BLaER1 (cell line): ENCODE measurements around the gene WDFY1.

ENCODE experiments used
- H3K27ac ChIP-seq: shearing (Covaris generic); formaldehyde crosslinking; 2 replicates; pipeline ENCODE4 v1.8.1; 2022
- H3K27me3 ChIP-seq: shearing (Covaris generic); formaldehyde crosslinking; 2 replicates; pipeline ENCODE4 v1.8.1; 2022
- H3K36me3 ChIP-seq: shearing (Covaris generic); formaldehyde crosslinking; 2 replicates; pipeline ENCODE4 v1.8.1; 2022
- H3K4me1 ChIP-seq: shearing (Covaris generic); formaldehyde crosslinking; 2 replicates; pipeline ENCODE4 v1.8.1; 2022
- H3K4me2 ChIP-seq: shearing (Covaris generic); formaldehyde crosslinking; 2 replicates; pipeline ENCODE4 v1.8.1; 2022
- H3K4me3 ChIP-seq: shearing (Covaris generic); formaldehyde crosslinking; 2 replicates; pipeline ENCODE4 v1.8.1; 2022
- H3K9ac ChIP-seq: shearing (Covaris generic); formaldehyde crosslinking; 2 replicates; pipeline ENCODE4 v1.8.1; 2022
- H3K9me3 ChIP-seq: shearing (Covaris generic); formaldehyde crosslinking; 2 replicates; pipeline ENCODE4 v1.8.1; 2022
- H4K20me1 ChIP-seq: shearing (Covaris generic); formaldehyde crosslinking; 2 replicates; pipeline ENCODE4 v1.8.1; 2022
- Cebpa-rat ChIP-seq: shearing (Covaris generic); IDR thresholded peaks from 2 replicates; pipeline ENCODE4 v1.8.1; 2022

Gene WDFY1

DNA sequence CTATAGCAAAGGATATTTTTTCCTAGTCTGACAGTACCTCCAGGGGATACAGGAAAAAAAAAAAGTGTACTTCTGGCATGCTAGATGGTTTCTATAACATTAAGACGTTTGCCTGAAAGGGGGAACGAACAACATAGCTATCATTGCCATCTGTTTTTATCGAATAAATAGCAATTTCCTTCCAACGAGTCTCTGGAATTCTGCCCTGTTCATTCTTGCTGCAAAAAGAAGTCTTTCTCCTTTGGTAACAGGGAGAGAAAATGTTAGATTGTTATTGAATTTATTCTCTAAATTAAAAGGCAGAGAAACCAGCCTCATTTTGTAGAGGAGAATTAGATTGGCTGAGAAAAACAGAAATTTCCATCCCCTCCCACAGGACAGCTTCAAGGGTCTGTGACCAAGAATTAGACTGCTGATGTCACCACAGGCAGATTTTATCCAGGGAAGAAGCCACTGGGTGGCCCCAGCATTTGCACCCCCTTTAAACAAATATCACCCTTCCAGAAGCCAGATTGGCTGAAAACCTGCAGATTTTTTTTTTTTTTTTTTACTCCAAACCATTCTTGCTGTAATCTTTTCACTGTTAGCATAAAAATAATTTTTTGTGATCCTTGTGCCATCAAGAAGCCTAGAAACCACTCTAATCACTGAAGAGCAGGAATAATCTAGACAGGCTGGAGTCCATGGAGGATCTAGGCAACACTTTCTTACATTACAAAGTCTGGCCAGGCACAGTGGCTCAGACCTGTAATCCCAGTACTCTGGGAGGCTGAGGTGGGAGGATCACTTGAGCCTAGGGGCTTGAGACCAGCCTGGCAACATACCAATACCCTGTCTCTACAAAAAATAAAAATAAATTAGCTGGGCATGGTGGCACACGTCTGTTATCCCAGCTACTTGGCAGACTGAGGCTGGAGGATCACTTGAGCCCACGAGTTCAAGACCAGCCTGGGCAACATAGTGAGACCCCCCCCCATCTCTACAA, 12.0 kb downstream of the WDFY1 start:
- Histone ChIP-seq H3K36me3 (peaks cover 15% of the 10 kb centered on the region), H3K9me3 (peaks cover 9% of the 10 kb centered on the region), H3K4me1 (peaks cover 14% of the 10 kb centered on the region; the same call in 1 of the 2 replicates), H3K27me3 (no peaks in the 10 kb centered on the region), H3K9ac (no peak overlapping the region), H4K20me1 (peaks cover 35% of the 10 kb centered on the region), H3K4me3 (no peak overlapping the region), H3K27ac (no peak overlapping the region), H3K4me2 (no peak overlapping the region)
- no peak for TF ChIP-seq Cebpa-rat

DNA sequence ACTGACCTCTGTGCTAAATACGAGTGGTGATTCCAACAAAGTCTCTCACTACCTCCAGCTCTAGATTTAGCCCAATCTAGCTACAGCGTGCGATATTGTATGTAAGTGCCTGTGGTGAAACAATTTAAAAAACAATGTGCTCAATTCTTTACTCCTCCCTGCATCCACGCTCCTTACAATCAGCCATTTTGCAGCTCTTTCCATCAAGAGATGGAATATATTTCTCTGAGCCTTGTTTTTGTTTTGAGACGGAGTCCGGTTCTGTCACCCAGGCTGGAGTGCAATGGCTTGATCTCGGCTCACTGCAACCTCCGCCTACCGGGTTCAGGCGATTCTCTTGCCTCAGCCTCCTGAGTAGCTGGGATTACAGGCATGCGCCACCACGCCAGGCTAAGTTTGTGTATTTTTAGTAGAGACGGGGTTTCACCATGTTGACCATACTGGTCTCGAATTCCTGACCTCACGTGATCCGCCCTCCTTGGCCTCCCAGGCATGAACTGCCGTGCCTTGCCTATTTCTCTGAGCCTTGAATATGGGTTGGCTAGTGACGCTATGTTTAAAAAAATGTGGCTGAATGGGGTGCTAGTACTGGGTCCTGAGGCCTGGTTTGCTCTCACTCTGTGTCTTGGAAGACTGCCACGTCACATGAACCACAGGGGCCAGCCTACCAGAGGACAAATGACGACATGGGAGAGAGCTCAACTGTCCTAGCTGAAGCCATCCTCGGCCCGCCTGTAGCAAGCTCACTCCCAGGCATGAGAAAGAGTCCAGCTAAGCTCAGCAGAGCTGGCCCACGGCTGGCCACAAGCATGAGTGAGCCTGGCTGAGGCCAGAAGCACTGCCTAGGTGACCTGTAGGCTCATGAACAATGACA, 14.8 kb downstream of the WDFY1 start:
- no peak overlapping the region for H3K9ac ChIP-seq
- no peaks in the 10 kb centered on the region; the same call in 1 of the 2 replicates for H3K27me3 ChIP-seq
- H4K20me1 ChIP-seq = peaks cover 8% of the 10 kb centered on the region; the same call in 1 of the 2 replicates
- no peak overlapping the region for H3K4me3 ChIP-seq
- no peak for TF ChIP-seq Cebpa-rat
- H3K9me3 ChIP-seq = peaks cover 36% of the 10 kb centered on the region
- H3K36me3 ChIP-seq = peaks cover 40% of the 10 kb centered on the region
- no peak overlapping the region for H3K27ac ChIP-seq
- H3K4me2 ChIP-seq = no peak overlapping the region
- H3K4me1 ChIP-seq = peaks cover 14% of the 10 kb centered on the region; the same call in 1 of the 2 replicates

GRCh38 chr2:223929571-223930102, 15.5 kb downstream of the WDFY1 start:
- no peak overlapping the region for H3K27ac ChIP-seq
- 0 out of 2 replicates have a peak overlapping the region, but pooled peaks have one; percentile 3 for H3K4me2 ChIP-seq

GRCh38 chr2:223928113-223929006, 16.8 kb downstream of the WDFY1 start:
- Histone ChIP-seq H3K27me3 (no peaks in the 10 kb centered on the region; the same call in 1 of the 2 replicates), H3K4me1 (peaks cover 14% of the 10 kb centered on the region; the same call in 1 of the 2 replicates), H3K36me3 (peaks cover 48% of the 10 kb centered on the region), H3K4me3 (no peak overlapping the region), H3K27ac (no peak overlapping the region), H3K9me3 (peaks cover 48% of the 10 kb centered on the region), H4K20me1 (peaks cover 8% of the 10 kb centered on the region; the same call in 1 of the 2 replicates), H3K4me2 (no peak overlapping the region), H3K9ac (no peak overlapping the region)
- TF ChIP-seq Cebpa-rat = no peak

More at GRCh38 chr2:223929571-223930102, 15.5 kb downstream of the WDFY1 start:
- no peak for TF ChIP-seq Cebpa-rat
- peaks cover 38% of the 10 kb centered on the region for H3K9me3 ChIP-seq
- peaks cover 42% of the 10 kb centered on the region for H3K36me3 ChIP-seq
- no peak overlapping the region for H3K9ac ChIP-seq
- H4K20me1 ChIP-seq = peaks cover 8% of the 10 kb centered on the region; the same call in 1 of the 2 replicates
- no peak overlapping the region for H3K4me3 ChIP-seq
- peaks cover 14% of the 10 kb centered on the region; the same call in 1 of the 2 replicates for H3K4me1 ChIP-seq
- H3K27me3 ChIP-seq = no peaks in the 10 kb centered on the region; the same call in 1 of the 2 replicates

DNA sequence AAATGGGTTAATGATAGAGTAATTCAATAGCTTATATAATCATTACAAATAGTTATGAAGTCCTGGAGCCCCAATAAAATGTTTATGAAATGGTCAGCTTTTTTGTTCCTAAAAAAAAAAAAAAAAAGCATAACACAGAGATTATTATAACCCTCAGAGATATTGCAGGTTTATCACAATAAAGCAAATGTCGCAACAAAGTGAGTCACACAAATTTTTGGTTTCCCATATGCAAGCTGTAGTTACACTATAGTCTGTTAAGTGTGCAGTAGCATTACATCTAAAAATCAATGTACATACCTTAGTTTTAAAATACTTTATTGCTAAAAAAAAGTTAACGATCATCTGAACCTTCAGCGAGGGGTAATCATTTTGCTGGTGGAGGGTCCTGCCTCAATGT, 20.0 kb downstream of the WDFY1 start:
- H3K4me3 ChIP-seq = no peak overlapping the region

DNA sequence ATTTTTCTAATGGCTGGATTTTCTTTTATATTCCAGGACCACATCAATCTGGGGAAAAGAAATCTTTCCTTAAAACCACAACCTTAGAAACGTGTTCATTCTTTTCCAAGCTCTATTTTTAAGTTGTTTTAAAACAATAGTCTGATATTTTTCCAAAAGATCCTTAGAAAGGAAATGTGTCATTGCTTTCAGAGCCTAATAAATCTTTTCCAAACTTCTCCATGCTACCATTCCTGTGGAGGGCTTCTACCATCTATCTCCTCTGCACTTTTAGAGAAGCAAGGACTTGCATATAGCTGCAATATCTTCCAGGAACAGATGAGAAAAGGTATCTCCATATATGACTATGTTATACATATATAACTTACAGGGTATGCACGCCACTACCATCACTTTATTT, 21.2 kb downstream of the WDFY1 start:
- no peak for TF ChIP-seq Cebpa-rat
- H3K27ac ChIP-seq = no peak overlapping the region
- peaks cover 13% of the 10 kb centered on the region for H3K4me1 ChIP-seq
- no peaks in the 10 kb centered on the region; the same call in 1 of the 2 replicates for H3K27me3 ChIP-seq
- H3K4me3 ChIP-seq = no peak overlapping the region
- peaks cover 65% of the 10 kb centered on the region for H3K9me3 ChIP-seq
- H3K9ac ChIP-seq = no peak overlapping the region
- H3K36me3 ChIP-seq = peaks cover 78% of the 10 kb centered on the region
- H3K4me2 ChIP-seq = no peak overlapping the region
- H4K20me1 ChIP-seq = peaks cover 25% of the 10 kb centered on the region; the same call in 1 of the 2 replicates

More for the DNA sequence above, 20.0 kb downstream of the WDFY1 start:
- H3K9me3 ChIP-seq = peaks cover 55% of the 10 kb centered on the region
- no peaks in the 10 kb centered on the region; the same call in 1 of the 2 replicates for H3K27me3 ChIP-seq
- H3K4me2 ChIP-seq = no peak overlapping the region
- no peak overlapping the region for H3K27ac ChIP-seq
- no peak overlapping the region for H3K9ac ChIP-seq
- peaks cover 8% of the 10 kb centered on the region for H3K4me1 ChIP-seq
- peaks cover 67% of the 10 kb centered on the region for H3K36me3 ChIP-seq
- peaks cover 15% of the 10 kb centered on the region; the same call in 1 of the 2 replicates for H4K20me1 ChIP-seq
- TF ChIP-seq Cebpa-rat = no peak

DNA sequence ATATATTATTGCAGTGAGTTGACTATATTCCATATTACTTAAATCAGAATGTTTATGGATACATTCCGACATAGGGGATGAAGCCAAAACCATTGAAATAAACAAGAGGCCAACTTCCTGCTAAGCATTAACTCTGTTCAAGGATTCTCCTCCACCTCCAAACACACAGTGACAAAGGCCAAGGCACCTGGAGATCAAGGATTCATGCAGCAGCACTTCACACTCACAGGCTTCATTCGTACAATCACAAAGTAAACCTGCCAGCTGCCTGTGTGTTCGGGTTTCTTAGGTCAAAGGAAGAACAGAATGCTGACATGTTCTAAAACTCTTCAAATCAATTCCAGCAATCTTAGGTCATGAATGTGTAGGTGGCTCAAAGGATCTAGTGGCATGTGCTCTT, 22.8 kb downstream of the WDFY1 start:
- peaks cover 30% of the 10 kb centered on the region; the same call in 1 of the 2 replicates for H4K20me1 ChIP-seq
- no peak overlapping the region for H3K9ac ChIP-seq
- no peaks in the 10 kb centered on the region; the same call in 1 of the 2 replicates for H3K27me3 ChIP-seq
- peaks cover 19% of the 10 kb centered on the region for H3K4me1 ChIP-seq
- no peak for TF ChIP-seq Cebpa-rat
- no peak overlapping the region for H3K27ac ChIP-seq
- H3K4me2 ChIP-seq = no peak overlapping the region
- peaks cover 70% of the 10 kb centered on the region for H3K36me3 ChIP-seq
- H3K4me3 ChIP-seq = no peak overlapping the region
- peaks cover 48% of the 10 kb centered on the region for H3K9me3 ChIP-seq

GRCh38 chr2:223921204-223921603, 23.9 kb downstream of the WDFY1 start:
- peaks cover 30% of the 10 kb centered on the region; the same call in 1 of the 2 replicates for H4K20me1 ChIP-seq
- no peak overlapping the region for H3K4me2 ChIP-seq
- no peaks in the 10 kb centered on the region; the same call in 1 of the 2 replicates for H3K27me3 ChIP-seq
- H3K36me3 ChIP-seq = peaks cover 70% of the 10 kb centered on the region
- H3K4me3 ChIP-seq = no peak overlapping the region
- H3K4me1 ChIP-seq = peaks cover 19% of the 10 kb centered on the region
- peaks cover 37% of the 10 kb centered on the region for H3K9me3 ChIP-seq
- H3K9ac ChIP-seq = no peak overlapping the region
- H3K27ac ChIP-seq = no peak overlapping the region
- TF ChIP-seq Cebpa-rat = no peak
